HG02938 (cell line): ENCODE results near the gene GNG7.
A peak's percentile ranks its signal among the peaks of the same experiment; 100 is the strongest.

Experiments used
- ATAC-seq: cut with Tn5 transposase; IDR thresholded peaks from one replicate; pipeline ENCODE4 v1.9.1; 2021; ENCODE audit warnings: mild to moderate bottlenecking, moderate library complexity; ENCODE audit not compliant: unreplicated experiment

GNG7 gene

GRCh38 chr19:2702170-2703076 is at the start of gene GNG7:
Gene GNG7 (minus strand): TSS chr19:2702694. CDS start chr19:2520688, 182,006 bp downstream.
- no peak for ATAC-seq

- ATAC-seq = no peak
Observed at GRCh38 chr19:2751438-2751830, 48.9 kb upstream of the GNG7 start.

- no peak for ATAC-seq
Observed at GRCh38 chr19:2750808-2751437, 48.4 kb upstream of the GNG7 start.

GRCh38 chr19:2747349-2747748 is 44.9 kb upstream of the GNG7 start:
- ATAC-seq = no peak

GRCh38 chr19:2744113-2744512 is 41.6 kb upstream of the GNG7 start:
- no peak for ATAC-seq

GRCh38 chr19:2743099-2743498 is 40.6 kb upstream of the GNG7 start:
- ATAC-seq = no peak

- ATAC-seq = no peak
Observed at GRCh38 chr19:2740314-2740656, 37.8 kb upstream of the GNG7 start.

- peak; percentile 88 for ATAC-seq
Observed at GRCh38 chr19:2739602-2740313, 37.3 kb upstream of the GNG7 start, which contains the start of gene SLC39A3. Gene SLC39A3 (minus strand): TSS chr19:2740017. CDS start chr19:2737257, 2,760 bp downstream.

- ATAC-seq = no peak
Observed at GRCh38 chr19:2736550-2737190, 34.2 kb upstream of the GNG7 start.

GRCh38 chr19:2735374-2735773 is 32.9 kb upstream of the GNG7 start:
- no peak for ATAC-seq

GRCh38 chr19:2734589-2735288 is 32.2 kb upstream of the GNG7 start:
- ATAC-seq = no peak

GRCh38 chr19:2733930-2734588 is 31.6 kb upstream of the GNG7 start:
- ATAC-seq = no peak

- ATAC-seq = no peak
Observed at GRCh38 chr19:2732883-2733282, 30.4 kb upstream of the GNG7 start.

- ATAC-seq = no peak
Observed at GRCh38 chr19:2732157-2732725, 29.7 kb upstream of the GNG7 start.

- ATAC-seq = no peak
Observed at GRCh38 chr19:2731181-2731995, 28.9 kb upstream of the GNG7 start.

GRCh38 chr19:2729943-2730818 is 27.7 kb upstream of the GNG7 start:
- no peak for ATAC-seq

GRCh38 chr19:2728783-2729387 is 26.4 kb upstream of the GNG7 start:
- ATAC-seq = no peak

- ATAC-seq = no peak
Observed at GRCh38 chr19:2727640-2727944, 25.1 kb upstream of the GNG7 start.
